ENCODE results near the gene CELF4.

DNA sequence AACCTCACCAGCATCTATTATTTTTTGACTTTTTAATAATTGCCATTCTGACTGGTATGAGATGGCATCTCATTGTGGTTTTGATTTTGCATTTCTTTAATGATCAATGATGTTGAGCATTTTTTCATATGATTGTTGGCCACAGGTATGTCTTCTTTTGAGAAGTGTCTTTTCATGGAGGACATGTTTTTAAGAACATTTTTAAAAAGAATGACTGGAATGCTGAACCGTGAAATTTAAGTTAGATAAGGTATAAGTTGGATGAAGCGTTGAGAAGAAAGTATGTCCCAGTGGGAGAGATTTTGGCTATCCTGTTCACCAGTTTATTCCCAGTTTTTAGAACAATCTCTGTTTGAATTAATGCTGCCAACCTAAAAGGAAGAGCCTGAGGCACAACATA lies 365.9 kb downstream of the CELF4 start:
- TF ChIP-seq POLR2AphosphoS5 (IDR thresholded peaks at IDR 0.05; ENCODE audit: low read depth, low read length) (no peak), POLR2A (IDR thresholded peaks at IDR 0.05; ENCODE audit: low read depth, low read length) (no peak), TAF1 (IDR thresholded peaks at IDR 0.05; ENCODE audit: low read depth, low read length) (no peak), PAX5 (IDR thresholded peaks at IDR 0.05; ENCODE audit: insufficient read depth, low read length, severe bottlenecking) (no peak), POU2F2 (IDR thresholded peaks at IDR 0.05; ENCODE audit: low read depth, low read length) (no peak), SPI1 (IDR thresholded peaks at IDR 0.05; ENCODE audit: low read depth, low read length) (no peak)

All from GM12891 (cell line).